A673 (cell line): ENCODE data around the gene NSD1. TPM values are rescaled to one million over a fixed set of nuclear protein-coding genes. Genes with fewer than 3 reads are reported as not detected.
A peak's percentile ranks its signal among the peaks of the same experiment; 100 is the strongest.

Source experiments
- BruUV-seq: library from RNA; stranded (reverse); fragments of 400-500 nt; replicated peaks from 2 replicates; lab custom pipeline; 2021; lab: Mats Ljungman, UMichigan
- CTCF ChIA-PET: fragments of 300-600 bp; sonication (Branson Sonifier 250); formaldehyde crosslinking; loops from one replicate; lab custom pipeline; 2022; ENCODE audit warnings: antibody characterized with exemption; lab: Charles Lee
- POLR2A ChIA-PET: fragments of 300-600 bp; sonication (Branson Sonifier 250); formaldehyde crosslinking; loops from one replicate; lab custom pipeline; 2022; ENCODE audit warnings: antibody characterized with exemption; ENCODE audit not compliant: low non-redundant PET; lab: Charles Lee
- DNase-seq: peaks from one replicate; pipeline ENCODE4 v3.0.0-alpha.2; 2015; ENCODE audit warnings: low spot score
- H3K27ac ChIP-seq: fragments of 200-600 bp; sonication (generic); 2 replicates; pipeline ENCODE4 v1.5.1; 2016; ENCODE audit warnings: mixed run types, low read depth, mild to moderate bottlenecking, mixed read lengths, antibody characterized with exemption, low read length; ENCODE audit not compliant: poor library complexity, severe bottlenecking
- H3K27me3 ChIP-seq: fragments of 200-600 bp; sonication (generic); replicated peaks from 2 replicates; pipeline ENCODE4 v1.6.1; 2017; ENCODE audit warnings: mixed run types, low read depth, mild to moderate bottlenecking, mixed read lengths, antibody characterized with exemption, low read length; ENCODE audit not compliant: insufficient read depth, poor library complexity
- H3K36me3 ChIP-seq: fragments of 200-600 bp; sonication (generic); 2 replicates; pipeline ENCODE4 v1.6.1; 2016; ENCODE audit warnings: mixed run types, mild to moderate bottlenecking, mixed read lengths, antibody characterized with exemption, low read length; ENCODE audit not compliant: insufficient read depth, poor library complexity, severe bottlenecking
- H3K4me1 ChIP-seq: fragments of 200-600 bp; sonication (generic); 2 replicates; pipeline ENCODE4 v1.6.1; 2017; ENCODE audit warnings: mixed run types, mild to moderate bottlenecking, mixed read lengths, antibody characterized with exemption, low read length; ENCODE audit not compliant: insufficient read depth, poor library complexity, severe bottlenecking
- H3K4me3 ChIP-seq: fragments of 200-600 bp; sonication (generic); 2 replicates; pipeline ENCODE4 v1.5.1; 2016; ENCODE audit warnings: low read depth, mixed run types, mild to moderate bottlenecking, mixed read lengths, low read length; ENCODE audit not compliant: poor library complexity, severe bottlenecking
- H3K9me3 ChIP-seq: fragments of 200-600 bp; sonication (generic); 2 replicates; pipeline ENCODE4 v1.6.1; 2016; ENCODE audit warnings: mixed run types, low read depth, mild to moderate bottlenecking, mixed read lengths, antibody characterized with exemption, low read length; ENCODE audit not compliant: poor library complexity, severe bottlenecking
- CTCF ChIP-seq: fragments of 300-800, 200-600 bp; sonication (generic); conservative IDR thresholded peaks from 2 replicates; pipeline ENCODE4 v1.5.1; 2017; ENCODE audit warnings: low read depth, mild to moderate bottlenecking, antibody characterized with exemption, low read length, moderate library complexity, mixed read lengths
- EZH2 ChIP-seq: fragments of 200-600 bp; sonication (generic); IDR thresholded peaks from 2 replicates; pipeline ENCODE4 v1.6.1; 2017; ENCODE audit warnings: borderline replicate concordance, low read depth, mild to moderate bottlenecking, mixed read lengths, antibody characterized with exemption, low read length; ENCODE audit not compliant: poor library complexity, severe bottlenecking
- intact Hi-C: fragments of 100-400 bp; cut with micrococcal nuclease; formaldehyde crosslinking; loops from one replicate; pipeline ENCODE4 v1.10.0; 2022; ENCODE audit not compliant: unreplicated experiment
- total RNA-seq: library from RNA; stranded (reverse); gene quantifications from 2 replicates; pipeline ENCODE4 v1.2.3, GENCODE V29; 2021

The NSD1 gene
- total RNA-seq, 1 experiment from 2014 or later = 74.3 TPM

GRCh38 chr5:177134697-177135225 is 1.2 kb downstream of the NSD1 start:
- Histone ChIP-seq H3K27ac (peak overlapping the region; percentile 76), H3K27me3 (no peaks in the 10 kb centered on the region), H3K4me3 (peak overlapping the region; percentile 82), H3K36me3 (peaks cover 42% of the 10 kb centered on the region), H3K4me1 (peaks cover 26% of the 10 kb centered on the region), H3K9me3 (no peaks in the 10 kb centered on the region)
- ChIA-PET POLR2A (no interaction called here), CTCF (no interaction called here)
- TF ChIP-seq CTCF = no peak
- no peak for TF ChIP-seq EZH2
- no TSS peak for BruUV-seq
- intact Hi-C loops = no loop called here
- no peak for DNase-seq

- H3K27me3 ChIP-seq = no peaks in the 10 kb centered on the region
- H3K4me1 ChIP-seq = peaks cover 20% of the 10 kb centered on the region
- peaks cover 69% of the 10 kb centered on the region for H3K36me3 ChIP-seq
- no peaks in the 10 kb centered on the region for H3K9me3 ChIP-seq
- TF ChIP-seq CTCF (no peak), EZH2 (no peak)
- no peak overlapping the region for H3K4me3 ChIP-seq
- ChIA-PET POLR2A (interaction anchor here (0.6 kb wide), 1 partner anchor 174 kb away, joined by 3 read pairs; no protein-coding TSS in a partner anchor), CTCF (no interaction called here)
- no TSS peak for BruUV-seq
- no peak for DNase-seq
- no peak overlapping the region for H3K27ac ChIP-seq
- intact Hi-C loops = no loop called here
These were observed 6.7 kb downstream of the NSD1 start for GRCh38 chr5:177140312-177140711.

DNA sequence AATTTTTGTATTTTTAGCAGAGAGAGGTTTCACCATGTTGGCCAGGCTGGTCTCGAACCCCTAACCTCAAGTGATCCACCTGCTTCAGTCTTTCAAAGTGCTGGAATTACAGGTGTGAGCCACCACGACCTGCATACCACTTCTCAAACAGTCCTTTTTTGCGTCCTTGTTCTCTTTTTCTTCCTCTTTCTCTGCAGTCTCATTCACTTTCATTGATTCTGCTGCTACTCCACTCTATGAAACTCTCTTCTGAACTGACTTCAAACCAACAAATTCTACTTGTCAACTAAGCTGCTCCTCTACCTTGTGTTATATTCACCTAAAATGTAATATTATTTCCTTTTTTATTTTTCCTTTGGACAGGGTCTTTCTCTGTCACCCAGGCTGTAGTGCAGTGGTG is 7.9 kb downstream of the NSD1 start:
- ChIA-PET POLR2A (interaction anchor here (0.6 kb wide), 1 partner anchor 143 kb away, joined by 3 read pairs; no protein-coding TSS in a partner anchor), CTCF (no interaction called here)
- no peak for DNase-seq
- peaks cover 9% of the 10 kb centered on the region for H3K4me1 ChIP-seq
- H3K36me3 ChIP-seq = peaks cover 67% of the 10 kb centered on the region
- no peak for TF ChIP-seq EZH2
- TF ChIP-seq CTCF = no peak
- intact Hi-C loops = no loop called here
- no peak overlapping the region for H3K27ac ChIP-seq
- no peak overlapping the region for H3K4me3 ChIP-seq
- no TSS peak for BruUV-seq
- H3K9me3 ChIP-seq = no peaks in the 10 kb centered on the region
- no peaks in the 10 kb centered on the region for H3K27me3 ChIP-seq
